K562 (cell line): Measurements from ENCODE around the gene SNIP1. TPM values are rescaled to one million over a fixed set of nuclear protein-coding genes. Genes with fewer than 3 reads are reported as not detected.
A peak's percentile ranks its signal among the peaks of the same experiment; 100 is the strongest.

ENCODE experiments used
- ATAC-seq: fragments of 200-7000 bp; cut with Tn5 transposase; 3 replicates; pipeline ENCODE4 v1.9.1; 2020; ENCODE audit warnings: moderate library complexity
- BruUV-seq: library from RNA; stranded (reverse); fragments of 400-500 nt; replicated peaks from 2 replicates; lab custom pipeline; 2021; lab: Mats Ljungman, UMichigan
- CTCF ChIA-PET: fragments of 300-600 bp; formaldehyde crosslinking; extraction: SDS; loops from one replicate; lab custom pipeline; 2021; ENCODE audit warnings: low intra/inter-chr PET ratio; lab: Yijun Ruan, JAX
- POLR2A ChIA-PET: fragments of 300-600, 350-650 bp; sonication (Branson Sonifier 250); formaldehyde crosslinking; extraction: SDS; loops from one replicate; lab custom pipeline; 2021; ENCODE audit warnings: antibody characterized with exemption, inconsistent platforms; lab: Yijun Ruan, JAX
- DNase-seq, 4 experiments: peaks; one replicate each; pipeline versions ENCODE4 v3.0.0 to v3.0.0-alpha.2; 2011 to 2018; ENCODE audit warnings: low spot score in 3 of 4, mixed read lengths in 3 of 4; ENCODE audit errors: extremely low read depth in 1 of 4
- FAIRE-seq: peaks from 2 replicates; lab custom pipeline; 2011; peaks lifted over from hg19 to GRCh38; lab: Jason Lieb, UNC
- H2AFZ ChIP-seq: 2 replicates; pipeline ENCODE4 v1.6.0; 2011; ENCODE audit warnings: low read depth, low read length, control low read depth, inconsistent platforms
- H3K27ac ChIP-seq: fragments of 200-600 bp; 3 replicates; pipeline ENCODE4 v1.8.0; 2011; ENCODE audit warnings: low read depth, mild to moderate bottlenecking, control low read depth, inconsistent platforms, low read length, moderate library complexity, mixed read lengths; ENCODE audit errors: extremely low read depth
- H3K27me3 ChIP-seq, 2 experiments: fragments of 300-600 bp in 1 of 2; 2 replicates in 1 of 2; 3 replicates in 1 of 2; pipeline versions ENCODE4 v1.6.0 to v1.8.0; 2011; ENCODE audit warnings: inconsistent platforms in 2 of 2, low read length in 2 of 2, mild to moderate bottlenecking in 1 of 2, mixed read lengths in 1 of 2, moderate library complexity in 1 of 2; ENCODE audit not compliant: control insufficient read depth in 2 of 2, insufficient read depth in 2 of 2
- H3K36me3 ChIP-seq: fragments of 300-600 bp; 3 replicates; pipeline ENCODE4 v1.8.0; 2011; ENCODE audit warnings: mild to moderate bottlenecking, low read length, inconsistent platforms; ENCODE audit not compliant: control insufficient read depth, insufficient read depth
- H3K4me1 ChIP-seq, 2 experiments: fragments of 200-600 bp in 1 of 2; replicated peaks in 1 of 2; 2 replicates in 1 of 2; 3 replicates in 1 of 2; pipeline versions ENCODE4 v1.5.1 to v1.8.0; 2011; ENCODE audit warnings: inconsistent platforms in 2 of 2, low read length in 2 of 2, mild to moderate bottlenecking in 1 of 2, mixed read lengths in 1 of 2, moderate library complexity in 1 of 2; ENCODE audit not compliant: control insufficient read depth in 2 of 2, insufficient read depth in 2 of 2
- H3K4me2 ChIP-seq: 2 replicates; pipeline ENCODE4 v1.6.1; 2011; ENCODE audit warnings: low read length, control low read depth, inconsistent platforms, mixed read lengths; ENCODE audit not compliant: insufficient read depth
- H3K4me3 ChIP-seq: fragments of 200-600 bp; sonication (generic), shearing (Covaris generic); 2 replicates; pipeline ENCODE4 v1.5.1; 2016; ENCODE audit warnings: control low read depth, inconsistent platforms
- H3K79me2 ChIP-seq: fragments of 200-600 bp; 3 replicates; pipeline ENCODE4 v1.8.0; 2011; ENCODE audit warnings: low read length, inconsistent platforms; ENCODE audit not compliant: control insufficient read depth, insufficient read depth
- H3K9ac ChIP-seq, 2 experiments: 2 replicates each; pipeline versions ENCODE4 v1.6.0 to v1.6.1; 2011; ENCODE audit warnings: low read depth in 2 of 2, low read length in 2 of 2, control low read depth in 1 of 2, inconsistent platforms in 1 of 2, mild to moderate bottlenecking in 1 of 2, mixed read lengths in 1 of 2; ENCODE audit not compliant: insufficient read depth in 1 of 2
- H3K9me1 ChIP-seq: one replicate; pipeline ENCODE4 v1.6.0; 2011; ENCODE audit warnings: inconsistent platforms, mild to moderate bottlenecking, low read length, moderate library complexity; ENCODE audit not compliant: control insufficient read depth, insufficient read depth
- H3K9me3 ChIP-seq: replicated peaks from 2 replicates; pipeline ENCODE4 v1.5.1; 2011; ENCODE audit warnings: low read depth, low read length, inconsistent platforms; ENCODE audit not compliant: control insufficient read depth, insufficient read depth
- H4K20me1 ChIP-seq: replicated peaks from 2 replicates; pipeline ENCODE4 v1.6.1; 2011; ENCODE audit warnings: low read length, inconsistent platforms, mixed read lengths; ENCODE audit not compliant: control insufficient read depth, insufficient read depth
- BCLAF1 ChIP-seq, 2 experiments: fragments of 450-650 bp in 1 of 2; IDR thresholded peaks; 2 replicates each; pipeline ENCODE4 v1.6.1; 2011 to 2017; ENCODE audit warnings: low read depth in 2 of 2, antibody characterized with exemption in 1 of 2, borderline replicate concordance in 1 of 2, low read length in 1 of 2, mild to moderate bottlenecking in 1 of 2, mixed read lengths in 1 of 2; ENCODE audit not compliant: control insufficient read depth in 1 of 2
- DDX20 ChIP-seq: fragments of 450-650 bp; IDR thresholded peaks from 2 replicates; pipeline ENCODE4 v1.6.1; 2016; ENCODE audit warnings: missing genetic modification characterization, low read depth, mild to moderate bottlenecking, missing compliant biosample characterization, moderate library complexity
- MGA ChIP-seq: fragments of 450-650 bp; IDR thresholded peaks from 2 replicates; pipeline ENCODE4 v1.6.1; 2016; ENCODE audit warnings: mild to moderate bottlenecking, moderate library complexity
- WGBS: fragments of 100-300 bp; shearing (Covaris generic); methylation state at CpG from one replicate; pipeline ENCODE4 v1.1.6; 2016; ENCODE audit warnings: low coverage, mixed read lengths; ENCODE audit not compliant: insufficient coverage; ENCODE audit errors: missing lambda C conversion rate; 5-methylcytosine and 5-hydroxymethylcytosine counted together
- in situ Hi-C: fragments of 300-500 bp; cut with MboI; formaldehyde crosslinking; loops from 4 replicates; pipeline ENCODE4 v1.15.0; 2018; ENCODE audit warnings: inconsistent platforms, mixed read lengths
- intact Hi-C: fragments of 100-400 bp; cut with micrococcal nuclease; formaldehyde crosslinking; loops from 2 replicates; pipeline ENCODE4 v1.14.2; 2022
- polyA plus RNA-seq, 8 experiments: library from polyadenylated mRNA; depleted of rRNA in 4 of 8; stranded (reverse) in 5 of 8; unstranded in 3 of 8; fragments of >200 nt; fragmentation: Nextera tagmentation in 2 of 8; fragmentation: Illumina TruSeq in 1 of 8; extraction: Ambion mirVana in 2 of 8; extraction: Trizol in 1 of 8; gene quantifications; 2 replicates each; pipeline versions ENCODE4 v1.2.1 to v1.2.3, GENCODE V29; 2011 to 2014; ENCODE audit warnings: inconsistent platforms in 1 of 8, missing spikeins in 1 of 8
- total RNA-seq, 7 experiments: library from RNA; depleted of rRNA in 6 of 7; stranded (reverse); fragments of >200 nt in 6 of 7; fragmentation: Illumina TruSeq in 2 of 7; extraction: Trizol in 2 of 7; gene quantifications; 2 replicates each; pipeline versions ENCODE4 v1.2.1 to v1.2.3, GENCODE V29; 2011 to 2021; ENCODE audit warnings: low replicate concordance in 1 of 7

The SNIP1 gene
- total and polyA plus RNA-seq, 9 of the 15 experiments (the other 6 are each of a cell fraction or from before 2014, with no cell fraction given) = 2.9 to 25.9 (median 14.6) TPM

- no peaks in the 10 kb centered on the region; the same call in 1 of the 2 replicates for H4K20me1 ChIP-seq
- H3K27ac ChIP-seq = no peak overlapping the region
- H3K4me3 ChIP-seq = no peak overlapping the region
- no TSS peak for BruUV-seq
- FAIRE-seq (peak; percentile 87), DNase-seq (peak; percentile 85 to 89 (median 87)), ATAC-seq (peak; percentile 89)
- H3K79me2 ChIP-seq = no peaks in the 10 kb centered on the region
- WGBS = 15% methylated on average over 8 of the region's 10 CpGs
- intact Hi-C loops = loop anchor here (1.0 kb wide), 1 partner anchor 32 kb away; no protein-coding TSS in a partner anchor
- CTCF ChIA-PET = interaction anchor here (0.6 to 5.3 kb wide), 5 partner anchors 28 to 532 kb away, joined by 3 to 69 read pairs (median 3); no protein-coding TSS in a partner anchor
- H3K27me3 ChIP-seq = no peaks in the 10 kb centered on the region
- no peaks in the 10 kb centered on the region for H3K9me1 ChIP-seq
- in situ Hi-C loops = no loop called here
- H3K9ac ChIP-seq = peak overlapping the region in 1 of 2 experiments; percentile 59; a peak in 1 of 4 replicates
- H2AFZ ChIP-seq = no peak overlapping the region
- H3K36me3 ChIP-seq = peaks cover 58% of the 10 kb centered on the region
- POLR2A ChIA-PET = interaction anchor here (0.6 to 6.4 kb wide), 20 partner anchors 11 to 731 kb away, joined by 3 to 118 read pairs (median 4); partner anchors contain the start of genes GNL2, MEAF6 and ZC3H12A
- no peak overlapping the region for H3K4me2 ChIP-seq
- no peaks in the 10 kb centered on the region for H3K9me3 ChIP-seq
- peaks cover 3 to 12% of the 10 kb centered on the region in 2 experiments; a peak in 3 of 5 replicates for H3K4me1 ChIP-seq
- TF ChIP-seq DDX20 (no peak), BCLAF1 (IDR thresholded peaks at IDR 0.05; ENCODE audit: borderline replicate concordance in 1 of 2, control insufficient read depth in 1 of 2, low read depth in 2 of 2, low read length in 1 of 2) (no peak), MGA (no peak)
Observed at GRCh38 chr1:37486680-37487618, 67.1 kb downstream of the SNIP1 start.
